ENCODE results near the gene POLH. TPM values are rescaled to one million over a fixed set of nuclear protein-coding genes. Genes with fewer than 3 reads are reported as not detected.
A peak's percentile ranks its signal among the peaks of the same experiment; 100 is the strongest.

POLH gene
- total and polyA plus RNA-seq, 9 of the 15 experiments (the other 6 are each of a cell fraction or from before 2014, with no cell fraction given): 5.8 to 31.6 (median 20.6) TPM

DNA sequence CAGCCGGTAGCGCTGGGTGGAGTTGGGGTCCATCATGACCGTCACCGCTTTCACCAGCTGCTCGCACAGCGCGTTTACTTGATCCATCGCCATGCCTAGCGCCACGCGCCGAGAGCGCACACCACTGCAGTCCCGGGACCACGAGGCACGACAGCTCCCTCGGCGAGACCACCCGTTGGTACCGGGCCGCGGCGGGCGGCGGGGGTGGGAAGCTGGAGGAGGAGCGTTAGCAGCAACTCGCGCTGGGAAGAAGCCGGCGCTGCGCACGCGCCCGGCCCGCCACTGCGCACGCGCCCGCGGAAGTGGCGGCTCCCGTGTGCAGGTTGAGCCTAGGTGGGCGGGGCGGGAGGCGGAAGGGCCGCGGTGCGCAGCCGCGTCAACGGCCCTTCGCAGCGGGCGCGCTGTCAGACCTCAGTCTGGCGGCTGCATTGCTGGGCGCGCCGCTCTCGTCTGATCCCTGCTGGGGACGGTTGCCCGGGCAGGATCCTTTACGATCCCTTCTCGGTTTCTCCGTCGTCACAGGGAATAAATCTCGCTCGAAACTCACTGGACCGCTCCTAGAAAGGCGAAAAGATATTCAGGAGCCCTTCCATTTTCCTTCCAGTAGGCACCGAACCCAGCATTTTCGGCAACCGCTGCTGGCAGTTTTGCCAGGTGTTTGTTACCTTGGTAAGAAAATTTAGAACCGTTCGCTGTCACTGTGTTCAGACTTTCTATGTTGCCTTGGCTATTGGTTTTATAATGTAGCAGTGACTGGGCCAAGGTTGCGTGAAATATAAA lies at the start of gene POLH, which contains the start of gene XPO5 (continued):
- TF ChIP-seq HMGN3 (IDR thresholded peaks at IDR 0.05; ENCODE audit: borderline replicate concordance, extremely low read depth, insufficient read length, low read depth, low read length) (peak; percentile 79), ZNF445 (CRISPR knock-in tag; IDR thresholded peaks at IDR 0.05; ENCODE audit: low read depth) (peak; percentile 50; the same call in 1 of the 2 replicates), ZNF12 (CRISPR knock-in tag; IDR thresholded peaks at IDR 0.05) (no peak), SAP30 (IDR thresholded peaks at IDR 0.05; ENCODE audit: borderline replicate concordance, insufficient read depth, low read depth, low read length, poor library complexity, severe bottlenecking) (peak; percentile 92), NCOR1 (IDR thresholded peaks at IDR 0.05) (0 out of 2 replicates have a peak, but pooled peaks have one; percentile 43), ATF4 (CRISPR knock-in tag; IDR thresholded peaks at IDR 0.05) (no peak), L3MBTL2 (IDR thresholded peaks at IDR 0.05) (peak; percentile 70), NFRKB (IDR thresholded peaks at IDR 0.05; ENCODE audit: low read depth) (no peak; the same call in 1 of the 2 replicates), KAT7 (CRISPR knock-in tag; IDR thresholded peaks at IDR 0.05; ENCODE audit: borderline replicate concordance) (peak; percentile 88; the same call in 1 of the 2 replicates), MTA3 (IDR thresholded peaks at IDR 0.05; ENCODE audit: borderline replicate concordance) (peak; percentile 90), RB1 (IDR thresholded peaks at IDR 0.05; ENCODE audit: low read depth) (peak; percentile 97), E2F4 (CRISPR knock-in tag; IDR thresholded peaks at IDR 0.05; ENCODE audit: low read depth) (peak; percentile 69; the same call in 1 of the 2 replicates), EZH2 (IDR thresholded peaks at IDR 0.05; ENCODE audit: borderline replicate concordance, low read depth, low read length) (no peak), RBBP5 (IDR thresholded peaks at IDR 0.05; ENCODE audit: borderline replicate concordance, insufficient read depth, low read length, poor library complexity, severe bottlenecking) (peak; percentile 98), HNRNPUL1 (IDR thresholded peaks at IDR 0.05; ENCODE audit: low read length) (no peak)
- TF ChIP-seq, protein P1, sequence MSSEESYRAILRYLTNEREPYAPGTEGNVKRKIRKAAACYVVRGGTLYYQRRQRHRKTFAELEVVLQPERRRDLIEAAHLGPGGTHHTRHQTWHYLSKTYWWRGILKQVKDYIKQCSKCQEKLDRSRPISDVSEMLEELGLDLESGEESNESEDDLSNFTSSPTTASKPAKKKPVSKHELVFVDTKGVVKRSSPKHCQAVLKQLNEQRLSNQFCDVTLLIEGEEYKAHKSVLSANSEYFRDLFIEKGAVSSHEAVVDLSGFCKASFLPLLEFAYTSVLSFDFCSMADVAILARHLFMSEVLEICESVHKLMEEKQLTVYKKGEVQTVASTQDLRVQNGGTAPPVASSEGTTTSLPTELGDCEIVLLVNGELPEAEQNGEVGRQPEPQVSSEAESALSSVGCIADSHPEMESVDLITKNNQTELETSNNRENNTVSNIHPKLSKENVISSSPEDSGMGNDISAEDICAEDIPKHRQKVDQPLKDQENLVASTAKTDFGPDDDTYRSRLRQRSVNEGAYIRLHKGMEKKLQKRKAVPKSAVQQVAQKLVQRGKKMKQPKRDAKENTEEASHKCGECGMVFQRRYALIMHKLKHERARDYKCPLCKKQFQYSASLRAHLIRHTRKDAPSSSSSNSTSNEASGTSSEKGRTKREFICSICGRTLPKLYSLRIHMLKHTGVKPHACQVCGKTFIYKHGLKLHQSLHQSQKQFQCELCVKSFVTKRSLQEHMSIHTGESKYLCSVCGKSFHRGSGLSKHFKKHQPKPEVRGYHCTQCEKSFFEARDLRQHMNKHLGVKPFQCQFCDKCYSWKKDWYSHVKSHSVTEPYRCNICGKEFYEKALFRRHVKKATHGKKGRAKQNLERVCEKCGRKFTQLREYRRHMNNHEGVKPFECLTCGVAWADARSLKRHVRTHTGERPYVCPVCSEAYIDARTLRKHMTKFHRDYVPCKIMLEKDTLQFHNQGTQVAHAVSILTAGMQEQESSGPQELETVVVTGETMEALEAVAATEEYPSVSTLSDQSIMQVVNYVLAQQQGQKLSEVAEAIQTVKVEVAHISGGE (CRISPR knock-in tag; IDR thresholded peaks at IDR 0.05): 0 out of 6 replicates have a peak, but pooled peaks of 1 of the 3 experiments have one; percentile 26
- TF ChIP-seq, protein P2, sequence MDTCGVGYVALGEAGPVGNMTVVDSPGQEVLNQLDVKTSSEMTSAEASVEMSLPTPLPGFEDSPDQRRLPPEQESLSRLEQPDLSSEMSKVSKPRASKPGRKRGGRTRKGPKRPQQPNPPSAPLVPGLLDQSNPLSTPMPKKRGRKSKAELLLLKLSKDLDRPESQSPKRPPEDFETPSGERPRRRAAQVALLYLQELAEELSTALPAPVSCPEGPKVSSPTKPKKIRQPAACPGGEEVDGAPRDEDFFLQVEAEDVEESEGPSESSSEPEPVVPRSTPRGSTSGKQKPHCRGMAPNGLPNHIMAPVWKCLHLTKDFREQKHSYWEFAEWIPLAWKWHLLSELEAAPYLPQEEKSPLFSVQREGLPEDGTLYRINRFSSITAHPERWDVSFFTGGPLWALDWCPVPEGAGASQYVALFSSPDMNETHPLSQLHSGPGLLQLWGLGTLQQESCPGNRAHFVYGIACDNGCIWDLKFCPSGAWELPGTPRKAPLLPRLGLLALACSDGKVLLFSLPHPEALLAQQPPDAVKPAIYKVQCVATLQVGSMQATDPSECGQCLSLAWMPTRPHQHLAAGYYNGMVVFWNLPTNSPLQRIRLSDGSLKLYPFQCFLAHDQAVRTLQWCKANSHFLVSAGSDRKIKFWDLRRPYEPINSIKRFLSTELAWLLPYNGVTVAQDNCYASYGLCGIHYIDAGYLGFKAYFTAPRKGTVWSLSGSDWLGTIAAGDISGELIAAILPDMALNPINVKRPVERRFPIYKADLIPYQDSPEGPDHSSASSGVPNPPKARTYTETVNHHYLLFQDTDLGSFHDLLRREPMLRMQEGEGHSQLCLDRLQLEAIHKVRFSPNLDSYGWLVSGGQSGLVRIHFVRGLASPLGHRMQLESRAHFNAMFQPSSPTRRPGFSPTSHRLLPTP (IDR thresholded peaks at IDR 0.05; ENCODE audit: borderline replicate concordance, extremely low read depth, insufficient read length): peak; percentile 41
